Epithelial cell of esophagus (primary cell): ENCODE measurements around the gene ZNF319.
A peak's percentile ranks its signal among the peaks of the same experiment; 100 is the strongest.

Source experiments
- DNase-seq: peaks from one replicate; pipeline ENCODE4 v3.0.0; 2010; ENCODE audit warnings: low read depth
- H3K4me3 ChIP-seq: 2 replicates; pipeline ENCODE4 v1.5.1; 2011; ENCODE audit warnings: mild to moderate bottlenecking, low read length, control low read depth
- TF ChIP-seq, protein P1 (sequence below): IDR thresholded peaks from 2 replicates; pipeline ENCODE4 v1.5.1; 2011; ENCODE audit warnings: low read depth, mild to moderate bottlenecking, low read length, control low read depth, inconsistent platforms; ENCODE audit not compliant: insufficient read depth; ENCODE audit errors: missing control alignments

Gene ZNF319

DNA sequence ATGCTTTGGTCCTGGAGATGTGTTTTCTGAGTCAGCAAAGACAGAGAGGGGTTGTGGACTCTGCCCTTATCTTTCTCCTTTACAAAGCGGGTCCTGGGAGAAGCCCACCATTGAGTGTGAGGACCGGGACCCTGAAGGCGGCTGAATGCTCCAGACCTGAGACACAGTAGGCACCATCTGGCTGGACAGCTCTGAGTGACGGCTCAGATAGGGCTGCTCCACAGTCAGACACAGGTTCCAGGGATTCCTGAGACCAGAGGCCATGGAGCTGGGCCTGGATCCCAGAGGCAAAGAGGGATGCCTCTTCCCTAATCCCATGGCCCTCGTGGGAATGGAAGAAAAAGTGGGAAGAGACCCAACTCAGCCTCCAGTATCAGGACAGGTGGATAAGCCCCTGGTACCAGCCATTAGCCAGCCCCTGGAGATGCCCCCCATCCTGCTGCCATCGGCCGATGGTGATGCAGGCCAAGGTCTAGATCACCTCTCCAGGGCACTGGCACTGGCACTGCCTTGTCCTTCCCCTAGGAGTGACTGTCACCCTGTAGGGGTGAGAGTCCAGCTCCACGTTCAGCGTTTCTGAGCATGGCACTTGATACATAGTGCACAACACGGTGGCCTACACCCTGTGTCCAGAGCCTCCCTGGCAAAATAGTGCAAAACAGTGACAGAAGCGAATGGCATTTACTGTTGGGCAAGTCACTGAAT lies 29.8 kb upstream of the ZNF319 start:
- DNase-seq, result no peak
- no peak overlapping the region for H3K4me3 ChIP-seq
- TF ChIP-seq, protein P1, sequence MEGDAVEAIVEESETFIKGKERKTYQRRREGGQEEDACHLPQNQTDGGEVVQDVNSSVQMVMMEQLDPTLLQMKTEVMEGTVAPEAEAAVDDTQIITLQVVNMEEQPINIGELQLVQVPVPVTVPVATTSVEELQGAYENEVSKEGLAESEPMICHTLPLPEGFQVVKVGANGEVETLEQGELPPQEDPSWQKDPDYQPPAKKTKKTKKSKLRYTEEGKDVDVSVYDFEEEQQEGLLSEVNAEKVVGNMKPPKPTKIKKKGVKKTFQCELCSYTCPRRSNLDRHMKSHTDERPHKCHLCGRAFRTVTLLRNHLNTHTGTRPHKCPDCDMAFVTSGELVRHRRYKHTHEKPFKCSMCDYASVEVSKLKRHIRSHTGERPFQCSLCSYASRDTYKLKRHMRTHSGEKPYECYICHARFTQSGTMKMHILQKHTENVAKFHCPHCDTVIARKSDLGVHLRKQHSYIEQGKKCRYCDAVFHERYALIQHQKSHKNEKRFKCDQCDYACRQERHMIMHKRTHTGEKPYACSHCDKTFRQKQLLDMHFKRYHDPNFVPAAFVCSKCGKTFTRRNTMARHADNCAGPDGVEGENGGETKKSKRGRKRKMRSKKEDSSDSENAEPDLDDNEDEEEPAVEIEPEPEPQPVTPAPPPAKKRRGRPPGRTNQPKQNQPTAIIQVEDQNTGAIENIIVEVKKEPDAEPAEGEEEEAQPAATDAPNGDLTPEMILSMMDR, result no peak

DNA sequence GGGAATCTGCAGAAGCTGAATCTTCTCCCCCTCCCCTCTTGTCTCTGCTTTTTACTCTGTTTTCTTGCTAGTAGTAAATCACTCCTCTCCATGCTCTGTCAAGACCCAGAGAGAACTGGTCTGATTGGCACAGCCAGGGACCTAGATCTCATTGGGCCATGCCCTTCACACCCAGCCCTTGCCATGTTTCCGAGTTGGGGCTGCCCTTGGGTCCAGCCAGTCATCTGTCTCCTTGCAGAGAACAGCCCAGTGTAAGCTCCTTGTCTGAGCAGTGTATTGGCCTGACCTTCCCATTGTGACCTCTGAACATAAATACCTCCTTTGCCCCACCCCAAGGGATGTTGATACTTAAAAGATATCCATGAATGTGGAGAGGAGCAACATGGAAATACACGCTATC lies 28.9 kb upstream of the ZNF319 start:
- no peak overlapping the region for H3K4me3 ChIP-seq
- TF ChIP-seq, protein P1, result no peak
- no peak for DNase-seq

DNA sequence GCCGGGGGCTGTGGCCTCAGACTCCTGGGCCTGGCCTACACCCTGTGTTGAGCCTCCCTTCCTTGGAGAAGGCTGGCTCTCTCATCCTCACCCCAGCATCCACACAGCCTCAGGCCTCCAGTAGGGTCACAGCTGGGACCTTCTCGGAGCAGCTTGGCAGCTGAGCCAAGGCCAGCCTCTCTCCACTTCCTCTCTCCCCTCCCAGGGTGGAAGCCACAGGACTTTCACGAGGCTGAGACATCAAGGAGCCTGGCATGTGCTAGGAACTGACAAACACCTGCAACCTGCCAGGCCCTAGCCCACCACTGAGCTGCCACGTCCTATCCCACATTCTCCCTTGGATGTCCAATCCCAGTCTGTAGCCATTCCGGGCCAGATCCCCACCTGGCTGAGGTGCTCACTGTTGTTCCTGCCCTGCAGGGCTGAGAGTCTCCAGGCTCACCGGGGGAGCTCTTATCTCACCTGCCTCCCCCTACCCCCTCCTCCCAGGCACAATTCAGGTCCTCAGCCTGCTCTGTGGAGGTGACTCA lies 28.1 kb upstream of the ZNF319 start:
- TF ChIP-seq, protein P1, result no peak
- no peak for DNase-seq
- H3K4me3 ChIP-seq, result no peak overlapping the region

DNA sequence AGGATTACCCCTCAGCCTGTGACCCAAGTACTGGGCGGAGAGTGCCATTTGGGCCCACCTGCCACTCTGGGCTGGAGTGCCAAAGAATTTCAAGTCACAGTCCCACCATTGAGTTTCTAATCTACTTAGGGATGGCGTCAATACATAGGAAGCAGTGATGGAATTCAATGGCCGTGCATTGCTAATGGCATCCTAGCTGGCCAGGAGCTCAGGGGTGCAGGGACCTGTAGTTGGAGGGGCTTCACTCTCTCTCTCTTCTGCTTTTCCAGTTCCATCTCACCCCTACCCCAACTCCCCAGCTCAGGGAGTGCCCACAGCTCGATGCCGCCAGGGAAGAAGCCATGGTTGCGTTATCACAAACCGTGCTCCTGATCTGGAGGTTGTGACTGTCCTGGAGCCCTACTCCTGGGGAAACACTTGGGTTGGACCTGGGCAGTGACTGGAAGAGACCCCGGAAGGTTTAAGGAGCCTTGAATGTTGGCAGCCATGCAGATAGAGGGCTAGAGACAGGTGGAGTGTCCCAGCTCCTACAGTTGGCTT lies 27.5 kb upstream of the ZNF319 start:
- no peak for DNase-seq
- no peak overlapping the region for H3K4me3 ChIP-seq
- TF ChIP-seq, protein P1, result no peak

DNA sequence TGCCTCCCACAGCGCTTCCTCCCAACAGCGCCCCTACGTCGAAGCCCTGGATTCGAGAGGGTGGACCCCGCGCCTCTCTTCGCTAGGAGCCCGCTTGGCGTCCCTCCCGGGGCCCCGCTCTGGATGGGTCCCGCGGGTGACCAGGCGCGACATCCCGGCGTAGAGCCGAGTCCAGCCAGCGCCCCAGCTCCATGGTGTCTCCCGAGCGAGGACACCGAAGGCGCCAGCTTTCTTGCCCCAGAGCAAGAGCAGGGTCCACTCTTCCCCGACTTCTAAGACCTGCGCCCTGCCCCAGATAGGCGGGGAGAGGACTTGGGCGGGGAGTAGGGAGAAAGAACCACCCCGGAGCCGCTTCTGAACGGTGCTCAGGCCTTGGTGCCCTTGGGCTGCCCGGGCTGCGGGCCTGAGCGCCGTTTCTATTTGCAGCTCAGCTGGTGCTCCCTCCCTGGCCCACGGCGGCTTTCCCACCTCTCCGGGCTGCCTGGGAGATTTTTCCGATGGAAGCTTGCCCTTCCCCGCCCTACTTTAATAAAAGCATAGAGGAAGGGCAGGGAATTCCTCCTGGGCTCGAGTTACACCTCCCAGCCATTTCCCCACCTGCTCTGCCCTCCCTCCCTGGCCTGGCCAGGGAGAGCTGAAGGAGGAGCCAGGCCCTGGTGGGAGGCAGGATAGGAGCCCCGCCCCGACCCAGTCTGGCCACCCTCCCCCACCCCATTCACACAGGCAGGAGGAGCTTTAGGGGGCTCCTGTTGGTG lies 26.9 kb upstream of the ZNF319 start:
- TF ChIP-seq, protein P1, result no peak
- DNase-seq, result peak; percentile 50
- peak overlapping the region; percentile 50 for H3K4me3 ChIP-seq

DNA sequence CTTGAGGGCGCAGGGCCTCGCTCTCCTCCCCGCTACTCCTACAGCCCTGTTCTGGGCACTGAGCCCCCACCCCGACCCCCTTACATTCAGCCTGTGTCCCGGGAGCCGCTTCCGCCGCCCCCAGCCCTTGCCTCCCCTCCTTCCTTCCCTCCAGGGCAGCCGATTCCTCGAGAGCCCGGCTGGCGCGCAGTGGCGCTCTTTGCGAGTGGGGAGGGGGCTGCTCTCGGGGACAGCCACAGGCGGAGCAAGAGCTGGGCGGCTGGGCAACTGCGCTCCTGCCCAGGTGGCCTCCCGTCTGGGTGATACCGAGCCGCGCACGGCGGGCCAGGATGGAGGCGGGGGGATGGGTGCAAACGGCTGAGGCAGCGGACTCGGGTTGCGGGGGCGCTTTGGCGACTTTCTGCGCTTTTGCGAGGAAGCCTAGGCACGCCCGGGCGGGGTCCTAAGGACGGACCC lies 26.3 kb upstream of the ZNF319 start:
- TF ChIP-seq, protein P1, result no peak
- no peak for DNase-seq
- H3K4me3 ChIP-seq, result peak overlapping the region; percentile 50
